ENCODE measurements around the gene ALOX12B.

GRCh38 chr17:8125947-8126490, 38.5 kb upstream of the ALOX12B start:
- TF ChIP-seq CTCF (IDR thresholded peaks at IDR 0.05) (no peak), POLR2A (IDR thresholded peaks at IDR 0.05) (no peak)

Measured in right lobe of liver (tissue), 4 donors.